Measurements from ENCODE around the gene LRP3. TPM values are rescaled to one million over a fixed set of nuclear protein-coding genes. Genes with fewer than 3 reads are reported as not detected.
A peak's percentile ranks its signal among the peaks of the same experiment; 100 is the strongest.

The LRP3 gene
- total and polyA plus RNA-seq, 2 of the 13 experiments (the other 11 are each of a cell fraction or from before 2014, with no cell fraction given) = 17.6 to 51.6 TPM

DNA sequence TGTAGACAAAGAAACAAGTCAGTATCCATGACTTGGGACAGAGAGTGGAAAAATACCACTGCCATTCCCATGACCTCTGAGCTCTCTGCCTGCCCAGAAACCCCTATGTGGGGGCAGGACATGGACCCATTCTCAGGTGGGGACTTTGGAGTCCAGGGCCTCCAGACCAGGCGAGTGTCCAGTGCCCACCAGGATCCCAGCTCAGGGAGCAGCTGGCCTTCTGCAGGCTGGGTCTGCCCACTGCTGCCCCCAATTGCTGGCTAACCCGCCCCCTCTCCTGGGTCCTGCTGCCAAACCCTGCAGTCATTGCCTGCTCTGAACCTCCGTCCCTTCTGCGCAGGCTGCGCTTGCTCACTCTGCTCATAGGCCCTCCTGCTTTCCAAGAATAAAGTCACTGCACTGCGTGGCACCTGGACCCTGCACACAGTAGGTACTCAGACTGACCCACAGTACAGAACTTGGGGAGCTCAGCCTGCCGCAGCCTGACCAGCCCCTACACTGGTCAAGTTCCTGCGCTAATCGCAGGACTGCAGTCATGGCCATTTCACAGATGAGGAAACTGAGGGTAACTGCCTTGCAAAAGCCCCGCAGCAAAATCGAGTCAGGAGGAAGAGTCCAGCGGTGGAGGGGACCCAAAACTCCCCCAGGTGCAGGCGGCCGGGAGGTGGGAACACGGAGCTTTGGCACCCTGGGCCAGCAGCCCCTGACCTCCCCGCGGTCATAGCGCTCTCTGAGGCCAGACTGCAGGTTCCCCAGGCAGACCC is 30.7 kb downstream of the LRP3 start (continued):
- no peak for TF ChIP-seq DZIP1 (CRISPR knock-in tag; IDR thresholded peaks at IDR 0.05)
- no peak for TF ChIP-seq GLI4 (CRISPR knock-in tag; IDR thresholded peaks at IDR 0.05; ENCODE audit: borderline replicate concordance)
- TF ChIP-seq, protein P1, sequence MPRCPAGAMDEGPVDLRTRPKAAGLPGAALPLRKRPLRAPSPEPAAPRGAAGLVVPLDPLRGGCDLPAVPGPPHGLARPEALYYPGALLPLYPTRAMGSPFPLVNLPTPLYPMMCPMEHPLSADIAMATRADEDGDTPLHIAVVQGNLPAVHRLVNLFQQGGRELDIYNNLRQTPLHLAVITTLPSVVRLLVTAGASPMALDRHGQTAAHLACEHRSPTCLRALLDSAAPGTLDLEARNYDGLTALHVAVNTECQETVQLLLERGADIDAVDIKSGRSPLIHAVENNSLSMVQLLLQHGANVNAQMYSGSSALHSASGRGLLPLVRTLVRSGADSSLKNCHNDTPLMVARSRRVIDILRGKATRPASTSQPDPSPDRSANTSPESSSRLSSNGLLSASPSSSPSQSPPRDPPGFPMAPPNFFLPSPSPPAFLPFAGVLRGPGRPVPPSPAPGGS (CRISPR knock-in tag; IDR thresholded peaks at IDR 0.05) = no peak
- TF ChIP-seq, protein P2, sequence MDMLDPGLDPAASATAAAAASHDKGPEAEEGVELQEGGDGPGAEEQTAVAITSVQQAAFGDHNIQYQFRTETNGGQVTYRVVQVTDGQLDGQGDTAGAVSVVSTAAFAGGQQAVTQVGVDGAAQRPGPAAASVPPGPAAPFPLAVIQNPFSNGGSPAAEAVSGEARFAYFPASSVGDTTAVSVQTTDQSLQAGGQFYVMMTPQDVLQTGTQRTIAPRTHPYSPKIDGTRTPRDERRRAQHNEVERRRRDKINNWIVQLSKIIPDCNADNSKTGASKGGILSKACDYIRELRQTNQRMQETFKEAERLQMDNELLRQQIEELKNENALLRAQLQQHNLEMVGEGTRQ (IDR thresholded peaks at IDR 0.05; ENCODE audit: low read depth, low read length) = no peak
- TF ChIP-seq, protein P2 (CRISPR knock-in tag; IDR thresholded peaks at IDR 0.05; ENCODE audit: borderline replicate concordance) = no peak
- TF ChIP-seq ZNF335 (CRISPR knock-in tag; IDR thresholded peaks at IDR 0.05) = no peak
- no peak for TF ChIP-seq FOXK2 (IDR thresholded peaks at IDR 0.05)
- TF ChIP-seq ZNF589 (CRISPR knock-in tag; conservative IDR thresholded peaks at IDR 0.05) = no peak
- no peak for TF ChIP-seq MXI1 (IDR thresholded peaks at IDR 0.05; ENCODE audit: borderline replicate concordance, low read depth, low read length)
- TF ChIP-seq ZNF235 (CRISPR knock-in tag; IDR thresholded peaks at IDR 0.05; ENCODE audit: borderline replicate concordance) = no peak
- no peak for TF ChIP-seq ZNF710 (CRISPR knock-in tag; IDR thresholded peaks at IDR 0.05; ENCODE audit: borderline replicate concordance)
- peak; percentile 74; the same call in 1 of the 2 replicates for TF ChIP-seq ZMYM2 (CRISPR knock-in tag; IDR thresholded peaks at IDR 0.05)
- TF ChIP-seq ZFP91 (CRISPR knock-in tag; IDR thresholded peaks at IDR 0.05; ENCODE audit: borderline replicate concordance) = peak; percentile 35; the same call in 1 of the 2 replicates
- TF ChIP-seq HNF4A (CRISPR knock-in tag; IDR thresholded peaks at IDR 0.05) = peak; percentile 78
- TF ChIP-seq ZNF7 (CRISPR knock-in tag; IDR thresholded peaks at IDR 0.05) = 0 out of 2 replicates have a peak, but pooled peaks have one; percentile 52
- no peak for TF ChIP-seq HES4 (CRISPR knock-in tag; IDR thresholded peaks at IDR 0.05; ENCODE audit: borderline replicate concordance)
- no peak for TF ChIP-seq SMC3 (IDR thresholded peaks at IDR 0.05; ENCODE audit: low read length)
- TF ChIP-seq MXD1 (CRISPR knock-in tag; IDR thresholded peaks at IDR 0.05) = no peak
- no peak for TF ChIP-seq ZNF138 (CRISPR knock-in tag; IDR thresholded peaks at IDR 0.05; ENCODE audit: low read depth)
